Measurements from ENCODE around the gene KRTAP19-7.

Gene KRTAP19-7

GRCh38 chr21:30582870-30583269 is 21.8 kb upstream of the KRTAP19-7 start:
- Histone ChIP-seq H3K27ac (ENCODE audit: low read length) (no peak overlapping the region), H3K79me2 (ENCODE audit: insufficient read depth, low read length) (no peaks in the 10 kb centered on the region), H3K9me3 (ENCODE audit: insufficient read depth, low read length, severe bottlenecking) (no peaks in the 10 kb centered on the region), H2AFZ (ENCODE audit: low read depth, low read length) (no peak overlapping the region), H3K4me1 (ENCODE audit: insufficient read depth, low read length) (no peaks in the 10 kb centered on the region), H3K9ac (ENCODE audit: low read depth, low read length) (no peak overlapping the region), H3K4me3 (ENCODE audit: low read depth in 1 of 2, low read length in 2 of 2) (no peak overlapping the region), H4K20me1 (ENCODE audit: insufficient read depth, low read length) (no peaks in the 10 kb centered on the region), H3K4me2 (ENCODE audit: insufficient read depth, low read length) (no peak overlapping the region), H3K36me3 (ENCODE audit: insufficient read depth, low read length) (no peaks in the 10 kb centered on the region), H3K27me3 (ENCODE audit: insufficient read depth, low read length, poor library complexity) (no peaks in the 10 kb centered on the region)
- TF ChIP-seq CTCF (IDR thresholded peaks at IDR 0.05; ENCODE audit: borderline replicate concordance, extremely low read depth, low read length, poor library complexity, severe bottlenecking) (no peak), EZH2 (IDR thresholded peaks at IDR 0.05; ENCODE audit: borderline replicate concordance, low read depth, low read length, severe bottlenecking) (no peak)
- ATAC-seq (ENCODE audit: insufficient read depth, low read depth) (no peak), DNase-seq (no peak)

- Histone ChIP-seq H3K4me1 (ENCODE audit: insufficient read depth, low read length) (no peaks in the 10 kb centered on the region), H3K9me3 (ENCODE audit: insufficient read depth, low read length, severe bottlenecking) (no peaks in the 10 kb centered on the region), H3K27me3 (ENCODE audit: insufficient read depth, low read length, poor library complexity) (no peaks in the 10 kb centered on the region), H3K36me3 (ENCODE audit: insufficient read depth, low read length) (no peaks in the 10 kb centered on the region), H4K20me1 (ENCODE audit: insufficient read depth, low read length) (no peaks in the 10 kb centered on the region), H3K79me2 (ENCODE audit: insufficient read depth, low read length) (no peaks in the 10 kb centered on the region), H3K27ac (ENCODE audit: low read length) (no peak overlapping the region), H3K4me2 (ENCODE audit: insufficient read depth, low read length) (no peak overlapping the region), H2AFZ (ENCODE audit: low read depth, low read length) (no peak overlapping the region), H3K9ac (ENCODE audit: low read depth, low read length) (no peak overlapping the region), H3K4me3 (ENCODE audit: low read depth in 1 of 2, low read length in 2 of 2) (no peak overlapping the region)
- TF ChIP-seq EZH2 (IDR thresholded peaks at IDR 0.05; ENCODE audit: borderline replicate concordance, low read depth, low read length, severe bottlenecking) (no peak), CTCF (IDR thresholded peaks at IDR 0.05; ENCODE audit: borderline replicate concordance, extremely low read depth, low read length, poor library complexity, severe bottlenecking) (no peak)
- ATAC-seq (ENCODE audit: insufficient read depth, low read depth) = no peak
- DNase-seq = no peak
These were observed 19.0 kb upstream of the KRTAP19-7 start for GRCh38 chr21:30580132-30580531.

- Histone ChIP-seq H4K20me1 (ENCODE audit: insufficient read depth, low read length) (no peaks in the 10 kb centered on the region), H3K9me3 (ENCODE audit: insufficient read depth, low read length, severe bottlenecking) (no peaks in the 10 kb centered on the region), H3K4me2 (ENCODE audit: insufficient read depth, low read length) (no peak overlapping the region), H3K79me2 (ENCODE audit: insufficient read depth, low read length) (no peaks in the 10 kb centered on the region), H2AFZ (ENCODE audit: low read depth, low read length) (no peak overlapping the region), H3K36me3 (ENCODE audit: insufficient read depth, low read length) (no peaks in the 10 kb centered on the region), H3K27me3 (ENCODE audit: insufficient read depth, low read length, poor library complexity) (no peaks in the 10 kb centered on the region), H3K27ac (ENCODE audit: low read length) (no peak overlapping the region), H3K9ac (ENCODE audit: low read depth, low read length) (no peak overlapping the region), H3K4me1 (ENCODE audit: insufficient read depth, low read length) (no peaks in the 10 kb centered on the region), H3K4me3 (ENCODE audit: low read depth in 1 of 2, low read length in 2 of 2) (no peak overlapping the region)
- DNase-seq (no peak), ATAC-seq (ENCODE audit: insufficient read depth, low read depth) (no peak)
- TF ChIP-seq EZH2 (IDR thresholded peaks at IDR 0.05; ENCODE audit: borderline replicate concordance, low read depth, low read length, severe bottlenecking) = no peak
- no peak for TF ChIP-seq CTCF (IDR thresholded peaks at IDR 0.05; ENCODE audit: borderline replicate concordance, extremely low read depth, low read length, poor library complexity, severe bottlenecking)
These were observed 18.2 kb upstream of the KRTAP19-7 start for GRCh38 chr21:30579346-30579745.

- Histone ChIP-seq H3K4me1 (ENCODE audit: insufficient read depth, low read length) (no peaks in the 10 kb centered on the region), H3K9me3 (ENCODE audit: insufficient read depth, low read length, severe bottlenecking) (no peaks in the 10 kb centered on the region), H3K79me2 (ENCODE audit: insufficient read depth, low read length) (no peaks in the 10 kb centered on the region), H3K9ac (ENCODE audit: low read depth, low read length) (no peak overlapping the region), H4K20me1 (ENCODE audit: insufficient read depth, low read length) (no peaks in the 10 kb centered on the region), H3K27me3 (ENCODE audit: insufficient read depth, low read length, poor library complexity) (no peaks in the 10 kb centered on the region), H3K4me2 (ENCODE audit: insufficient read depth, low read length) (no peak overlapping the region), H3K4me3 (ENCODE audit: low read depth in 1 of 2, low read length in 2 of 2) (no peak overlapping the region), H3K36me3 (ENCODE audit: insufficient read depth, low read length) (no peaks in the 10 kb centered on the region), H3K27ac (ENCODE audit: low read length) (no peak overlapping the region), H2AFZ (ENCODE audit: low read depth, low read length) (no peak overlapping the region)
- no peak for DNase-seq
- TF ChIP-seq CTCF (IDR thresholded peaks at IDR 0.05; ENCODE audit: borderline replicate concordance, extremely low read depth, low read length, poor library complexity, severe bottlenecking) = no peak
- no peak for TF ChIP-seq EZH2 (IDR thresholded peaks at IDR 0.05; ENCODE audit: borderline replicate concordance, low read depth, low read length, severe bottlenecking)
- no peak for ATAC-seq (ENCODE audit: insufficient read depth, low read depth)
These were observed 16.7 kb upstream of the KRTAP19-7 start for GRCh38 chr21:30577766-30578165.

Data from DND-41 (cell line).